ENCODE data around the gene RPL36AL.

Gene RPL36AL

GRCh38 chr14:49582113-49582977 lies 38.1 kb downstream of the RPL36AL start:
- H3K4me3 ChIP-seq (ENCODE audit: low read depth in 1 of 5, low read length in 5 of 5): no peak overlapping the region
- H3K9me3 ChIP-seq (ENCODE audit: control insufficient read depth in 5 of 5, low read length in 5 of 5): no peaks in the 10 kb centered on the region
- H3K27me3 ChIP-seq (ENCODE audit: control insufficient read depth in 5 of 5, insufficient read depth in 4 of 5, low read length in 5 of 5): no peaks in the 10 kb centered on the region

DNA sequence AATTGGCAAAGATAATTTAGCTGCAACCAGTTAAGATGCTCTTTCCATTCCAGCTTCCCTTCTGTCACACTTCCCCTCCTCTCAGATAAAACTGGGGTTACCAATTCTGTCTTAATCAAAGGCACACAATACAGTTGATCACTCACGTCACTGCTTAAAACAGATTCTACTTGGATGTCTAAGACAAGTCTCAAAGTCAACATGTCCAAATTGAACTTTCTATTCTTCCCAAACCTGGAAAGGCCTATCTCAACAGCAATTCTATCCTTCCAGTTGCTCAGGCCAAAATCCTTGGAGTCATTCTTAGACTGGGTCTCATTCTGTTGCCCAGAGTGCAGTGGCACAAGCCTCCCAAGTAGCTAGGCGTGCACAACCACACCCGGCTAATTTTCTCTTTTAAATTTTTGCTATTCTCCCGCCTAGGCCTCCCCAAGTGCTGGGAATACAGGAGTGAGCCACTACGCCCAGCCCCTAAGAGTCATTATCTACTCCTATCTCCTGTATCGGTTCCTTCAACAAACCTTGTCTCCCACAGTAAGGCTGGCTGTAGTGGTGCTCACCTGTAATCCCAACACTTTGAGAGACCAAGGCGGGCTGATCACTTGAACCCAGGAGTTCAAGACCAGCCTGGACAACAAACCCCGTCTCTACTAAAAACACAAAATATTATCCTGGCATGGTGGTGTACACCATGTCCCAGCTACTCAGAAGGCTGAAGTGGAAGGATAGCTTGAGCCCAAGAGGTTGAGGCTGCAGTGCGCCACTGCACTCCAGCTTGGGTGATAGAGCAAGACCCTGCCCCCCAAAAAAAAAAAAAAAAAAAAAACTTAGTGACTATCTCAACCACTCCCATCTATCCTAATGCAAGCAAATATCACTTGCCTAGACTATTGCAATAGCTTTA lies 39.0 kb downstream of the RPL36AL start:
- Histone ChIP-seq H3K9me3 (ENCODE audit: control insufficient read depth in 5 of 5, low read length in 5 of 5) (no peaks in the 10 kb centered on the region), H3K36me3 (ENCODE audit: control insufficient read depth in 5 of 5, insufficient read depth in 5 of 5, low read length in 5 of 5) (peaks cover 8 to 29% (median 24%) of the 10 kb centered on the region in 5 donors), H3K27ac (ENCODE audit: low read depth, low read length) (no peak overlapping the region), H3K4me1 (ENCODE audit: control insufficient read depth in 5 of 5, insufficient read depth in 5 of 5, low read length in 5 of 5) (peaks cover 0 to 25% (median 18%) of the 10 kb centered on the region in 5 donors), H3K27me3 (ENCODE audit: control insufficient read depth in 5 of 5, insufficient read depth in 4 of 5, low read length in 5 of 5) (no peaks in the 10 kb centered on the region), H3K4me3 (ENCODE audit: low read depth in 1 of 5, low read length in 5 of 5) (no peak overlapping the region), H3K9ac (ENCODE audit: low read length in 5 of 5) (no peak overlapping the region)

More at GRCh38 chr14:49582113-49582977, 38.1 kb downstream of the RPL36AL start:
- H3K27ac ChIP-seq (ENCODE audit: low read depth, low read length): no peak overlapping the region
- peaks cover 0 to 25% (median 18%) of the 10 kb centered on the region in 5 donors for H3K4me1 ChIP-seq (ENCODE audit: control insufficient read depth in 5 of 5, insufficient read depth in 5 of 5, low read length in 5 of 5)
- peaks cover 6 to 21% (median 16%) of the 10 kb centered on the region in 5 donors for H3K36me3 ChIP-seq (ENCODE audit: control insufficient read depth in 5 of 5, insufficient read depth in 5 of 5, low read length in 5 of 5)
- no peak overlapping the region for H3K9ac ChIP-seq (ENCODE audit: low read length in 5 of 5)

- Histone ChIP-seq H3K4me3 (ENCODE audit: low read depth in 1 of 5, low read length in 5 of 5) (no peak overlapping the region), H3K27me3 (ENCODE audit: control insufficient read depth in 5 of 5, insufficient read depth in 4 of 5, low read length in 5 of 5) (no peaks in the 10 kb centered on the region), H3K27ac (ENCODE audit: low read depth, low read length) (no peak overlapping the region), H3K9ac (ENCODE audit: low read length in 5 of 5) (no peak overlapping the region), H3K9me3 (ENCODE audit: control insufficient read depth in 5 of 5, low read length in 5 of 5) (no peaks in the 10 kb centered on the region), H3K4me1 (ENCODE audit: control insufficient read depth in 5 of 5, insufficient read depth in 5 of 5, low read length in 5 of 5) (peaks cover 0 to 15% (median 10%) of the 10 kb centered on the region in 5 donors), H3K36me3 (ENCODE audit: control insufficient read depth in 5 of 5, insufficient read depth in 5 of 5, low read length in 5 of 5) (peaks cover 8 to 39% (median 26%) of the 10 kb centered on the region in 5 donors)
Measured at GRCh38 chr14:49579841-49580240, 40.6 kb downstream of the RPL36AL start.

GRCh38 chr14:49578141-49578540 lies 42.3 kb downstream of the RPL36AL start:
- Histone ChIP-seq H3K36me3 (ENCODE audit: control insufficient read depth in 5 of 5, insufficient read depth in 5 of 5, low read length in 5 of 5) (peaks cover 13 to 30% (median 19%) of the 10 kb centered on the region in 5 donors), H3K27me3 (ENCODE audit: control insufficient read depth in 5 of 5, insufficient read depth in 4 of 5, low read length in 5 of 5) (no peaks in the 10 kb centered on the region), H3K9ac (ENCODE audit: low read length in 5 of 5) (no peak overlapping the region), H3K9me3 (ENCODE audit: control insufficient read depth in 5 of 5, low read length in 5 of 5) (no peaks in the 10 kb centered on the region), H3K4me3 (ENCODE audit: low read depth in 1 of 5, low read length in 5 of 5) (no peak overlapping the region), H3K27ac (ENCODE audit: low read depth, low read length) (no peak overlapping the region), H3K4me1 (ENCODE audit: control insufficient read depth in 5 of 5, insufficient read depth in 5 of 5, low read length in 5 of 5) (peaks cover 0 to 2% (median 0%) of the 10 kb centered on the region in 5 donors)

GRCh38 chr14:49574038-49574437 lies 46.4 kb downstream of the RPL36AL start:
- Histone ChIP-seq H3K9ac (ENCODE audit: low read length in 5 of 5) (no peak overlapping the region), H3K36me3 (ENCODE audit: control insufficient read depth in 5 of 5, insufficient read depth in 5 of 5, low read length in 5 of 5) (peaks cover 9 to 23% (median 15%) of the 10 kb centered on the region in 5 donors), H3K4me3 (ENCODE audit: low read depth in 1 of 5, low read length in 5 of 5) (no peak overlapping the region), H3K9me3 (ENCODE audit: control insufficient read depth in 5 of 5, low read length in 5 of 5) (no peaks in the 10 kb centered on the region), H3K4me1 (ENCODE audit: control insufficient read depth in 5 of 5, insufficient read depth in 5 of 5, low read length in 5 of 5) (no peaks in the 10 kb centered on the region), H3K27me3 (ENCODE audit: control insufficient read depth in 5 of 5, insufficient read depth in 4 of 5, low read length in 5 of 5) (no peaks in the 10 kb centered on the region), H3K27ac (ENCODE audit: low read depth, low read length) (no peak overlapping the region)

DNA sequence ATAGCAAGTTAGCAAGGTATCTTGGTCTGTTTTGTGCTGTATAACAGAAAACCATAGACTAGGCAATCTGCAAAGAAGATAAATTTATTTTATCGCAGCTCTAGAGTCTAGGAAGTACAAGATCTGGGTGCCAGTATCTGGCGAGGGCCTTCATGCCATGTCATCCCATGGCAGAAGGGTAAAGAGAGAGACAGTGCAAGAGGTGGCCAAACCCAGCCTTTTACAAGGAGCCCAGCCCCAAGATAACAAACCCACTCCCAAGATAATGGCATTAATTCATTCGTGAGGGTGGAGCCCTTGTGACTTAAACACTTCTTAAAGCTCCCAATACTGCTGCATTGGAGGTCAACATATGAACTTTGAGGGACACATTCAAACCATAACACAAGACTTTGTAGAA lies 51.1 kb downstream of the RPL36AL start:
- no peak overlapping the region for H3K4me3 ChIP-seq (ENCODE audit: low read depth in 1 of 5, low read length in 5 of 5)
- H3K4me1 ChIP-seq (ENCODE audit: control insufficient read depth in 5 of 5, insufficient read depth in 5 of 5, low read length in 5 of 5): no peaks in the 10 kb centered on the region
- H3K36me3 ChIP-seq (ENCODE audit: control insufficient read depth in 5 of 5, insufficient read depth in 5 of 5, low read length in 5 of 5): peaks cover 0 to 3% (median 0%) of the 10 kb centered on the region in 5 donors
- no peaks in the 10 kb centered on the region for H3K9me3 ChIP-seq (ENCODE audit: control insufficient read depth in 5 of 5, low read length in 5 of 5)
- H3K9ac ChIP-seq (ENCODE audit: low read length in 5 of 5): no peak overlapping the region
- no peak overlapping the region for H3K27ac ChIP-seq (ENCODE audit: low read depth, low read length)
- no peaks in the 10 kb centered on the region for H3K27me3 ChIP-seq (ENCODE audit: control insufficient read depth in 5 of 5, insufficient read depth in 4 of 5, low read length in 5 of 5)
